SU-DHL-6 (cell line): Measurements from ENCODE around the gene KIF5C.

Experiments used
- EZH2phosphoT487 ChIP-seq: fragments of 200-600 bp; sonication (generic), shearing (Covaris generic); conservative IDR thresholded peaks from 2 replicates; pipeline ENCODE4 v1.6.1; 2018; ENCODE audit warnings: mild to moderate bottlenecking, antibody characterized with exemption, low read length, moderate library complexity, mixed read lengths
- TF ChIP-seq, protein P1 (sequence below): fragments of 200-600 bp; sonication (generic); IDR thresholded peaks from one replicate; pipeline ENCODE4 v1.5.1; 2017; ENCODE audit warnings: antibody characterized with exemption, mild to moderate bottlenecking, low read length, moderate library complexity; ENCODE audit not compliant: insufficient read depth, poor library complexity, severe bottlenecking

DNA sequence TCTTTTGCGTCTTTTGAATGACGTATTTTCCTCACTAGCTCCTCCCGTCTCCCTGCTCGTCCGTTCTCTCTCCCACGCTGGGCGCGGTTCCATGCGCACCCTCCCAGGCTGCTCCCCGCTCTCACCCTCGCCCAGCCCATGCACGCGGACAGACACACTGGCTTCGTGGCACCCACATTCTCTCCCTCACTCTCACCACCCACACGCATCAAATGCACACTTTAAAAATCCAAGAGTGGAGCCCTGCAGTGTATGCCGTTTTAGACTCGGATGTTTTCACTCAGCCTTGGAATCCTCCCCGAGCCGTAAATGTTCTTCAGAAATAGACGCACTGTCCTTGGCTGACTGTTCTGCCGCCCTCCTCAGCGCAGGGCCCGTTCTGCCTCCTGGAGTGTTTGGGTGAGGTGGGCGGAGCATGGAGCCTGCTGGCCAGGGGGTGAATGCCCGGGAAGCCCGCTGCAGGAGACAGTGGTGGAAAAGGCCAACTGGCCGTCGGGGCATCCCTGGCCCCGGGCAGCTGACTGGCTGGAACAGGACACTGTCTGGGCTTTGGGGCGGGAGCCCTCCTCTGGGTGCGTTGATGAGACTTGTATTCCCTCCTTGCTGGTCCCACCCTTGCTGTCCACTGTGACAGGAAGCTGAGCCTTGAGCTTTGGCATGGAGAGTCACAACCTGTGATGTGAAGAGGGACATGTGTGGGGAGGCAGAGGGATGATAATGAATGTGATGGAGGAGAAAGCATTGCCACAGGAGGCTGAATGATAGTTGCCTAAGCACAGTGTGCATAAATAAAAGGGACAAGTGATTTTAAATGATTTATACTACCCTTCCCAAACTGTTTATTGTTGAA lies 128.1 kb downstream of the KIF5C start:
- TF ChIP-seq, protein P1, sequence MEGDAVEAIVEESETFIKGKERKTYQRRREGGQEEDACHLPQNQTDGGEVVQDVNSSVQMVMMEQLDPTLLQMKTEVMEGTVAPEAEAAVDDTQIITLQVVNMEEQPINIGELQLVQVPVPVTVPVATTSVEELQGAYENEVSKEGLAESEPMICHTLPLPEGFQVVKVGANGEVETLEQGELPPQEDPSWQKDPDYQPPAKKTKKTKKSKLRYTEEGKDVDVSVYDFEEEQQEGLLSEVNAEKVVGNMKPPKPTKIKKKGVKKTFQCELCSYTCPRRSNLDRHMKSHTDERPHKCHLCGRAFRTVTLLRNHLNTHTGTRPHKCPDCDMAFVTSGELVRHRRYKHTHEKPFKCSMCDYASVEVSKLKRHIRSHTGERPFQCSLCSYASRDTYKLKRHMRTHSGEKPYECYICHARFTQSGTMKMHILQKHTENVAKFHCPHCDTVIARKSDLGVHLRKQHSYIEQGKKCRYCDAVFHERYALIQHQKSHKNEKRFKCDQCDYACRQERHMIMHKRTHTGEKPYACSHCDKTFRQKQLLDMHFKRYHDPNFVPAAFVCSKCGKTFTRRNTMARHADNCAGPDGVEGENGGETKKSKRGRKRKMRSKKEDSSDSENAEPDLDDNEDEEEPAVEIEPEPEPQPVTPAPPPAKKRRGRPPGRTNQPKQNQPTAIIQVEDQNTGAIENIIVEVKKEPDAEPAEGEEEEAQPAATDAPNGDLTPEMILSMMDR, result no peak
- no peak for TF ChIP-seq EZH2phosphoT487
